K562 (cell line): ENCODE results near the gene SLC25A53. TPM values are rescaled to one million over a fixed set of nuclear protein-coding genes. Genes with fewer than 3 reads are reported as not detected.

ENCODE experiments used
- ATAC-seq: fragments of 200-7000 bp; cut with Tn5 transposase; 3 replicates; pipeline ENCODE4 v1.9.1; 2020; ENCODE audit warnings: moderate library complexity
- BruUV-seq: library from RNA; stranded (reverse); fragments of 400-500 nt; replicated peaks from 2 replicates; lab custom pipeline; 2021; lab: Mats Ljungman, UMichigan
- CTCF ChIA-PET: fragments of 300-600 bp; formaldehyde crosslinking; extraction: SDS; loops from one replicate; lab custom pipeline; 2021; ENCODE audit warnings: low intra/inter-chr PET ratio; lab: Yijun Ruan, JAX
- POLR2A ChIA-PET: fragments of 300-600, 350-650 bp; sonication (Branson Sonifier 250); formaldehyde crosslinking; extraction: SDS; loops from one replicate; lab custom pipeline; 2021; ENCODE audit warnings: antibody characterized with exemption, inconsistent platforms; lab: Yijun Ruan, JAX
- DNase-seq, 4 experiments: peaks; one replicate each; pipeline versions ENCODE4 v3.0.0 to v3.0.0-alpha.2; 2011 to 2018; ENCODE audit warnings: low spot score in 3 of 4, mixed read lengths in 3 of 4; ENCODE audit errors: extremely low read depth in 1 of 4
- FAIRE-seq: peaks from 2 replicates; lab custom pipeline; 2011; peaks lifted over from hg19 to GRCh38; lab: Jason Lieb, UNC
- H2AFZ ChIP-seq: 2 replicates; pipeline ENCODE4 v1.6.0; 2011; ENCODE audit warnings: low read depth, low read length, control low read depth, inconsistent platforms
- H3K27ac ChIP-seq: fragments of 200-600 bp; 3 replicates; pipeline ENCODE4 v1.8.0; 2011; ENCODE audit warnings: low read depth, mild to moderate bottlenecking, control low read depth, inconsistent platforms, low read length, moderate library complexity, mixed read lengths; ENCODE audit errors: extremely low read depth
- H3K27me3 ChIP-seq, 2 experiments: fragments of 300-600 bp in 1 of 2; 2 replicates in 1 of 2; 3 replicates in 1 of 2; pipeline versions ENCODE4 v1.6.0 to v1.8.0; 2011; ENCODE audit warnings: inconsistent platforms in 2 of 2, low read length in 2 of 2, mild to moderate bottlenecking in 1 of 2, mixed read lengths in 1 of 2, moderate library complexity in 1 of 2; ENCODE audit not compliant: control insufficient read depth in 2 of 2, insufficient read depth in 2 of 2
- H3K36me3 ChIP-seq: fragments of 300-600 bp; 3 replicates; pipeline ENCODE4 v1.8.0; 2011; ENCODE audit warnings: mild to moderate bottlenecking, low read length, inconsistent platforms; ENCODE audit not compliant: control insufficient read depth, insufficient read depth
- H3K4me1 ChIP-seq, 2 experiments: fragments of 200-600 bp in 1 of 2; replicated peaks in 1 of 2; 2 replicates in 1 of 2; 3 replicates in 1 of 2; pipeline versions ENCODE4 v1.5.1 to v1.8.0; 2011; ENCODE audit warnings: inconsistent platforms in 2 of 2, low read length in 2 of 2, mild to moderate bottlenecking in 1 of 2, mixed read lengths in 1 of 2, moderate library complexity in 1 of 2; ENCODE audit not compliant: control insufficient read depth in 2 of 2, insufficient read depth in 2 of 2
- H3K4me2 ChIP-seq: 2 replicates; pipeline ENCODE4 v1.6.1; 2011; ENCODE audit warnings: low read length, control low read depth, inconsistent platforms, mixed read lengths; ENCODE audit not compliant: insufficient read depth
- H3K4me3 ChIP-seq: fragments of 200-600 bp; sonication (generic), shearing (Covaris generic); 2 replicates; pipeline ENCODE4 v1.5.1; 2016; ENCODE audit warnings: control low read depth, inconsistent platforms
- H3K79me2 ChIP-seq: fragments of 200-600 bp; 3 replicates; pipeline ENCODE4 v1.8.0; 2011; ENCODE audit warnings: low read length, inconsistent platforms; ENCODE audit not compliant: control insufficient read depth, insufficient read depth
- H3K9ac ChIP-seq, 2 experiments: 2 replicates each; pipeline versions ENCODE4 v1.6.0 to v1.6.1; 2011; ENCODE audit warnings: low read depth in 2 of 2, low read length in 2 of 2, control low read depth in 1 of 2, inconsistent platforms in 1 of 2, mild to moderate bottlenecking in 1 of 2, mixed read lengths in 1 of 2; ENCODE audit not compliant: insufficient read depth in 1 of 2
- H3K9me1 ChIP-seq: one replicate; pipeline ENCODE4 v1.6.0; 2011; ENCODE audit warnings: inconsistent platforms, mild to moderate bottlenecking, low read length, moderate library complexity; ENCODE audit not compliant: control insufficient read depth, insufficient read depth
- H3K9me3 ChIP-seq: replicated peaks from 2 replicates; pipeline ENCODE4 v1.5.1; 2011; ENCODE audit warnings: low read depth, low read length, inconsistent platforms; ENCODE audit not compliant: control insufficient read depth, insufficient read depth
- H4K20me1 ChIP-seq: replicated peaks from 2 replicates; pipeline ENCODE4 v1.6.1; 2011; ENCODE audit warnings: low read length, inconsistent platforms, mixed read lengths; ENCODE audit not compliant: control insufficient read depth, insufficient read depth
- BRF1 ChIP-seq: IDR thresholded peaks from 3 replicates; pipeline ENCODE4 v1.6.1; 2011; ENCODE audit warnings: borderline replicate concordance, mild to moderate bottlenecking; ENCODE audit not compliant: insufficient read length; ENCODE audit errors: extremely low read depth
- KLF1 ChIP-seq: fragments of 450-650 bp; IDR thresholded peaks from 2 replicates; pipeline ENCODE4 v1.6.1; 2016; ENCODE audit warnings: missing genetic modification characterization, missing compliant biosample characterization
- LCOR ChIP-seq: sonication (generic); formaldehyde crosslinking; IDR thresholded peaks from 2 replicates; pipeline ENCODE4 v1.8.0; 2022; ENCODE audit warnings: mild to moderate bottlenecking, missing genetic modification reagents
- ZFP91 ChIP-seq: sonication (generic); formaldehyde crosslinking; IDR thresholded peaks from 2 replicates; pipeline ENCODE4 v1.8.0; 2022; ENCODE audit warnings: mild to moderate bottlenecking, missing genetic modification reagents
- ZNF12 ChIP-seq: sonication (generic); formaldehyde crosslinking; IDR thresholded peaks from 2 replicates; pipeline ENCODE4 v1.4.0; 2020; ENCODE audit warnings: mild to moderate bottlenecking, missing genetic modification reagents
- ZNF407 ChIP-seq: fragments of 450-650 bp; IDR thresholded peaks from 2 replicates; pipeline ENCODE4 v1.6.1; 2016; ENCODE audit warnings: low read depth
- WGBS: fragments of 100-300 bp; shearing (Covaris generic); methylation state at CpG from one replicate; pipeline ENCODE4 v1.1.6; 2016; ENCODE audit warnings: low coverage, mixed read lengths; ENCODE audit not compliant: insufficient coverage; ENCODE audit errors: missing lambda C conversion rate; 5-methylcytosine and 5-hydroxymethylcytosine counted together
- in situ Hi-C: fragments of 300-500 bp; cut with MboI; formaldehyde crosslinking; loops from 4 replicates; pipeline ENCODE4 v1.15.0; 2018; ENCODE audit warnings: inconsistent platforms, mixed read lengths
- intact Hi-C: fragments of 100-400 bp; cut with micrococcal nuclease; formaldehyde crosslinking; loops from 2 replicates; pipeline ENCODE4 v1.14.2; 2022
- polyA plus RNA-seq, 8 experiments: library from polyadenylated mRNA; depleted of rRNA in 4 of 8; stranded (reverse) in 5 of 8; unstranded in 3 of 8; fragments of >200 nt; fragmentation: Nextera tagmentation in 2 of 8; fragmentation: Illumina TruSeq in 1 of 8; extraction: Ambion mirVana in 2 of 8; extraction: Trizol in 1 of 8; gene quantifications; 2 replicates each; pipeline versions ENCODE4 v1.2.1 to v1.2.3, GENCODE V29; 2011 to 2014; ENCODE audit warnings: inconsistent platforms in 1 of 8, missing spikeins in 1 of 8
- total RNA-seq, 7 experiments: library from RNA; depleted of rRNA in 6 of 7; stranded (reverse); fragments of >200 nt in 6 of 7; fragmentation: Illumina TruSeq in 2 of 7; extraction: Trizol in 2 of 7; gene quantifications; 2 replicates each; pipeline versions ENCODE4 v1.2.1 to v1.2.3, GENCODE V29; 2011 to 2021; ENCODE audit warnings: low replicate concordance in 1 of 7

The SLC25A53 gene
- total and polyA plus RNA-seq, 9 of the 15 experiments (the other 6 are each of a cell fraction or from before 2014, with no cell fraction given), result 2.4 to 8.6 (median 5.6) TPM

GRCh38 chrX:104122829-104123228 is 34.0 kb downstream of the SLC25A53 start:
- no peaks in the 10 kb centered on the region for H3K9me1 ChIP-seq
- no peak overlapping the region for H3K4me2 ChIP-seq
- H3K27ac ChIP-seq, result no peak overlapping the region
- DNase-seq (no peak), ATAC-seq (no peak), FAIRE-seq (no peak)
- intact Hi-C loops (no loop called here), in situ Hi-C loops (no loop called here)
- ChIA-PET POLR2A (no interaction called here), CTCF (no interaction called here)
- no peak overlapping the region for H2AFZ ChIP-seq
- no peaks in the 10 kb centered on the region for H3K79me2 ChIP-seq
- BruUV-seq, result no TSS peak
- H4K20me1 ChIP-seq, result no peaks in the 10 kb centered on the region
- H3K36me3 ChIP-seq, result no peaks in the 10 kb centered on the region
- H3K9me3 ChIP-seq, result no peaks in the 10 kb centered on the region
- H3K4me1 ChIP-seq, result no peaks in the 10 kb centered on the region
- no peaks in the 10 kb centered on the region for H3K27me3 ChIP-seq
- no peak overlapping the region for H3K4me3 ChIP-seq
- TF ChIP-seq LCOR (CRISPR knock-in tag), result no peak
- TF ChIP-seq ZNF12 (CRISPR knock-in tag), result no peak
- TF ChIP-seq KLF1 (tag), result no peak
- no peak for TF ChIP-seq BRF1
- no peak overlapping the region for H3K9ac ChIP-seq
- 55% methylated on average over 5 of the region's 5 CpGs for WGBS

- FAIRE-seq (no peak), ATAC-seq (no peak), DNase-seq (no peak)
- H3K27ac ChIP-seq, result no peak overlapping the region
- H2AFZ ChIP-seq, result no peak overlapping the region
- BruUV-seq, result no TSS peak
- 0% methylated on average over 1 of the region's 1 CpG for WGBS
- no peak overlapping the region for H3K4me2 ChIP-seq
- H3K4me1 ChIP-seq, result no peaks in the 10 kb centered on the region
- in situ Hi-C loops (no loop called here), intact Hi-C loops (no loop called here)
- H3K9me3 ChIP-seq, result no peaks in the 10 kb centered on the region
- ChIA-PET CTCF (no interaction called here), POLR2A (no interaction called here)
- H3K36me3 ChIP-seq, result no peaks in the 10 kb centered on the region
- no peaks in the 10 kb centered on the region for H4K20me1 ChIP-seq
- peaks cover 2 to 7% of the 10 kb centered on the region in 2 experiments; a peak in 1 of 5 replicates for H3K27me3 ChIP-seq
- no peak overlapping the region for H3K4me3 ChIP-seq
- H3K9ac ChIP-seq, result no peak overlapping the region
- H3K79me2 ChIP-seq, result no peaks in the 10 kb centered on the region
- H3K9me1 ChIP-seq, result no peaks in the 10 kb centered on the region
- TF ChIP-seq ZFP91 (CRISPR knock-in tag) (no peak), ZNF407 (no peak)
These were observed 38.0 kb downstream of the SLC25A53 start for GRCh38 chrX:104118765-104119164.
